NCI-H2227 (cell line): ENCODE data around the gene GPRIN3.

Source experiments
- DNase-seq: peaks from one replicate; lab custom pipeline; 2025; ENCODE audit not compliant: unreplicated experiment; lab: John Stamatoyannopoulos, UW

Gene GPRIN3

GRCh38 chr4:89293299-89293698, 14.3 kb downstream of the GPRIN3 start:
- DNase-seq = no peak

DNA sequence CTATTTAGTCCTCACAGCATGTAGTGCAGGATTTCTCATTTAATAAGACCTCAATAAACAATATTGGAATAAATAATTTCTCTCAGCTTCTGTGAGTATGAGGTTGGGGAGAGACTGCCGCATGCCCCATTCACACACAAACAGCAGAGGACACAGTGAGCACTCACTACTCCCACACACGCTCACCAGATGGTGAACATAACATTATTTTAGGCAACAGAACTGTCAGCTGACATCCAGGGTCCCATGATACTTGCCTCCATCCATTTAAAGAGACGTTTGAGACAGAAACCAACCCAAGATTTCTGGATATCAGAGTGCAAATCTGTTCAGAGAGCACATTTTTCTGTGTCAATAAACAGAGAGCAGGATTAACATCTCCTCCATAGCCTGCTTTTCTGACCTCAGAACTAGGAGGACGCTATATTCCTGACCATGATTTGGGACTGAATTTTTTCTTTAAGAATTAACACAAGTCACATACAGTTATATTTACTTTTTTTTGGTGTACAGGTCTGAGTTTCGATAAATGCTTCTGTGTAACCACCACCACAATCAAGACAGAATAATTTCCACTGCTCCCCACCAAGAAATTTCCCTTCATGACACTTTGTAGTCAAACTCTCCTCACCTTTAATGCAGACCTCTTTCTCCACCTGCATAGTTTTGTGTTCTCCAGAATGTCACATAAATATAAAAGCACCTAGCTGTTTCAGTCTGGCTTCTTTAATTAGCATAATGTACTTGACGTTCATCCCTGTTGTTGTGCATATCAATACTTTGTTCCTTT, 16.7 kb downstream of the GPRIN3 start:
- peak; percentile 5 for DNase-seq

DNA sequence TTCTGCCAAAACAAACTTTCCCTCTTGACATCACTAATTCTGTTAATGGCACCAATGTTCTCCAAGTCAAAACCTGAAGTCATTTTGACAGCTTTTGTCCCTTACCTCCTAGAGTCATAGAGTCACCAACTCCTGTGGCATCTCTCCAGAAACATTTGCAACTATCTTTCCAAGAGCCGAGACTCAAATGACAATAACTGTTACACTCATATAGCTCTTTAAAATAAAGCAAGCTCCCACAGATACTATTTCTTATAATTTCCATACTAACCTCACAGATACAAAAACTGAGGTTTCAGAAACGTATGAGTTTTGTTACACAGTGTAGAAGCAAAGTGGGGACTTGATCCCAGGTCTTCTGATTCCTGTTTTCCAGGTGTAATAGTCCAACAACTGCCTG, 18.3 kb downstream of the GPRIN3 start:
- DNase-seq = no peak

DNA sequence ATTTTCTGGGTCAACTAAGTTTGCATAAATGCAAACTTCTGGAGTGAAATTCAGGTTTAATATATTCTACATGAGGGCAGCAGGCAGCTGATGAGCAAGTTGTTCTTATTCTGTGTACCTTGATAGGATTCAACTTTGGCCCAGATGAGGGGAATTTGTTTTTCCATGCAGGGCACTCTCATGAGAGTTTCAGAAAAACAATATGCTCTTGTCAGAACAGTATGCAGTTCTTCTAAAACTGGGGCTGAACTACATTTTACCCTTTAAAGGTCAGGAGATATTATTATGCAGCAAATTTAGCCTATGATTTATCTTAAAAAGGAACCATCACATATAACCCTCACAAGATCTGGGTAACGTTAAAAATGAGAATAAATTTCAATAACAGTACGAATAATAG, 19.2 kb downstream of the GPRIN3 start:
- no peak for DNase-seq

GRCh38 chr4:89287945-89288344, 19.7 kb downstream of the GPRIN3 start:
- no peak for DNase-seq

- no peak for DNase-seq
Observed at GRCh38 chr4:89285745-89286144, 21.9 kb downstream of the GPRIN3 start.

GRCh38 chr4:89284828-89285227, 22.8 kb downstream of the GPRIN3 start:
- no peak for DNase-seq

- DNase-seq = no peak
Observed at GRCh38 chr4:89284020-89284424, 23.6 kb downstream of the GPRIN3 start.

- no peak for DNase-seq
Observed at GRCh38 chr4:89283226-89284009, 24.2 kb downstream of the GPRIN3 start.

- no peak for DNase-seq
Observed at GRCh38 chr4:89279385-89279784, 28.2 kb downstream of the GPRIN3 start.

- DNase-seq = no peak
Observed at GRCh38 chr4:89277412-89277811, 30.2 kb downstream of the GPRIN3 start.

GRCh38 chr4:89276296-89276695, 31.3 kb downstream of the GPRIN3 start:
- DNase-seq = no peak

DNA sequence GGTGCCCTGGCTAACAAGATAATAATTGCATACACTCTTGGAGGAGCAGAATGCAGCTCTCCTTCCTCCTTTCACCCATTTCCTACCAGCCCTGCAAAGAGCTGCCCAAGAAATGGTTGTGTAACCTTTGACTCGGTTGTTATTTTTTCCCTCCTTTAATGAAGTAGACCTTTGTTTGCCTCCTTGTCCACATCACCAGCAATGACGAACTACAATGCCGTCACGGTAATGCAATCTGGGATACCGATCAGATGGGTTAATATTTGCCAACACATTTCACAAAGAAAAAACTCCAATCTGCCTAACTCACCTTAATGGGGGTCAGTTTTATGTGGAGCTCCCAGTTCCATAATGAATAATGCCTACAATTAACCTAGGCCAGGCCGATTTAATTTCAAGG, 32.0 kb downstream of the GPRIN3 start:
- DNase-seq = no peak

GRCh38 chr4:89273741-89274141, 33.9 kb downstream of the GPRIN3 start:
- DNase-seq = no peak

- no peak for DNase-seq
Observed at GRCh38 chr4:89270792-89271191, 36.8 kb downstream of the GPRIN3 start.

DNA sequence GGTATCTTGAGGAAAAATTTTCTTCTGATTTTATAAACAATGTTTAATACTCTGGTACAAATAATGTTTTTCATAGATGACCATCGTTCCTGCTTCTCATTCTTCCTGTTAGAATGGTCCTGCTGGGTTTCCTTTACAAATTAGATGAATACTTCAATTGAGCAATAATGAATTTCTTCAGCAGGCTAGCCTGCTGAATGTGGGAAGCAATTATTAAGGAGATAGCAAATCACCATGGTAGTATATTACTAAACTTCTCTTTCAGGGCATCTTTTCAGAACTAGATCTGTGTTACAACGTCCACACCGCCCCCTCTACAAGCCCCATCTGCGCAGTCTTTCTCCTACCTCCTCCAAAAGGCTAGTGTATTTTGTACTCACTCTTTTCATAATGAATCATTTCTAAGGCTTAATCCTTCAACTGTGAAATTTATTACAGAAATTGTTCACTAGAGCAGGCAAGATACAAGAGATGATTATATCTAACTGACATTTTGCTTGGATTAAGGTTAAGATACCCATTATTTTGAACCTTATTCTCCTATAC, 38.4 kb downstream of the GPRIN3 start:
- DNase-seq = no peak

- no peak for DNase-seq
Observed at GRCh38 chr4:89268679-89269078, 38.9 kb downstream of the GPRIN3 start.

DNA sequence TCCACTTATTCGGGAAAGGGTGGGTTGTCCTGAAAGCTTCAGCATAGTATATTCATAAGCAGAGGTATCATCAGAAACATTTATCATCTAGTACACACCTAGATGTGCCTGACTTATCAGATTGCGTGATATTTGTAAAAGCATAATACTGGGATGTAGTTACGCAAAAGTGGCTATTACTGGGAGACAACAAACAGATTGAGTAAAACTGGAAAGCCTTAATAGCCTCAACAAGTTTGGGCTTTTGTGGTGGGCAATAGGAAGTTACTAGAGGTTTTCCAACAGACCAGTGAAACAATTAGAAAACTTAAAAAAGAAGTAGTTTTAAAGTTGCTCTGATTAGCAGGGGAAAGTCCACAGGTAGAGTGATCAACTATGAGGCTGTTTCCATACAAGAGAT, 39.8 kb downstream of the GPRIN3 start:
- DNase-seq = no peak

DNA sequence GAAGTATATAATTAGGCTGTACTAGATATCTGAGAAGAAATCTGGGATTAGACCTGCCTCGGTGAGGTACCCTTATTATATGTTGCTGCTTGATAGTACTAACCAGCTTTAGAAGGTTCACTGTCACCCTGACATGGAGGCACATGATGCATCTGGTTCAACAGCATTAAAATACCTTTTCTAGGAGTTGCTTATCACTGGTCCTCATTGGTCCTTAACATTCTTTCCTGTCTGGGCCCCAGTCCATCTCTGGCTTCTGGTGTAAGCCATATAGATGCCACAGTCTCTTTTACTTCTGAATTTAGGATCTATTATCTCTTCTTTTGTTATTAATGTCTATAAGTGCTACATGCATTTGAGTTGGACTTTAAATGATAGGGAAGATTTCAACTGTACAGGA, 40.2 kb downstream of the GPRIN3 start:
- DNase-seq = no peak

DNA sequence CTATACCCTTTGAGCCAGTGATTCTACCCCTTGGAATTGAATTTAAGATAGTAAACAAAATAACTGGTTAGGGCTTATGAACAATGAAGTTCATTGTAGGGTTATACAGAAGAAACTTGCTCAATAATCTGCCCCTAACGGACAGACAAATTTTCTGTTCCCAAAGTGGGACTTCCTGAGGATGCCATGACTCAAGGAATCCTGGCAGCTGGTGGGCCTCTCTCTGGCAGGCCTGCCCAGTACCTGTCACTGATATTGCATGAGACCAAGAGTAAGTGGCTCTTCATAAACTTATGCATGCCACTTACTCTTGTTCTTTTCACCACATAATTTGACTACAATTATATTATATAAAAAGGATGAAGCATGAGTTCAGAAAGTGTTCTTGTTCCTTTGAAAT, 41.5 kb downstream of the GPRIN3 start:
- DNase-seq = no peak

GRCh38 chr4:89263265-89263664, 44.3 kb downstream of the GPRIN3 start:
- no peak for DNase-seq
